A673 (cell line): ENCODE results near the gene PHF12. TPM values are rescaled to one million over a fixed set of nuclear protein-coding genes. Genes with fewer than 3 reads are reported as not detected.
A peak's percentile ranks its signal among the peaks of the same experiment; 100 is the strongest.

Experiments
- BruUV-seq: library from RNA; stranded (reverse); fragments of 400-500 nt; replicated peaks from 2 replicates; lab custom pipeline; 2021; lab: Mats Ljungman, UMichigan
- CTCF ChIA-PET: fragments of 300-600 bp; sonication (Branson Sonifier 250); formaldehyde crosslinking; loops from one replicate; lab custom pipeline; 2022; ENCODE audit warnings: antibody characterized with exemption; lab: Charles Lee
- POLR2A ChIA-PET: fragments of 300-600 bp; sonication (Branson Sonifier 250); formaldehyde crosslinking; loops from one replicate; lab custom pipeline; 2022; ENCODE audit warnings: antibody characterized with exemption; ENCODE audit not compliant: low non-redundant PET; lab: Charles Lee
- DNase-seq: peaks from one replicate; pipeline ENCODE4 v3.0.0-alpha.2; 2015; ENCODE audit warnings: low spot score
- H3K27ac ChIP-seq: fragments of 200-600 bp; sonication (generic); 2 replicates; pipeline ENCODE4 v1.5.1; 2016; ENCODE audit warnings: mixed run types, low read depth, mild to moderate bottlenecking, mixed read lengths, antibody characterized with exemption, low read length; ENCODE audit not compliant: poor library complexity, severe bottlenecking
- H3K27me3 ChIP-seq: fragments of 200-600 bp; sonication (generic); replicated peaks from 2 replicates; pipeline ENCODE4 v1.6.1; 2017; ENCODE audit warnings: mixed run types, low read depth, mild to moderate bottlenecking, mixed read lengths, antibody characterized with exemption, low read length; ENCODE audit not compliant: insufficient read depth, poor library complexity
- H3K36me3 ChIP-seq: fragments of 200-600 bp; sonication (generic); 2 replicates; pipeline ENCODE4 v1.6.1; 2016; ENCODE audit warnings: mixed run types, mild to moderate bottlenecking, mixed read lengths, antibody characterized with exemption, low read length; ENCODE audit not compliant: insufficient read depth, poor library complexity, severe bottlenecking
- H3K4me1 ChIP-seq: fragments of 200-600 bp; sonication (generic); 2 replicates; pipeline ENCODE4 v1.6.1; 2017; ENCODE audit warnings: mixed run types, mild to moderate bottlenecking, mixed read lengths, antibody characterized with exemption, low read length; ENCODE audit not compliant: insufficient read depth, poor library complexity, severe bottlenecking
- H3K4me3 ChIP-seq: fragments of 200-600 bp; sonication (generic); 2 replicates; pipeline ENCODE4 v1.5.1; 2016; ENCODE audit warnings: low read depth, mixed run types, mild to moderate bottlenecking, mixed read lengths, low read length; ENCODE audit not compliant: poor library complexity, severe bottlenecking
- H3K9me3 ChIP-seq: fragments of 200-600 bp; sonication (generic); 2 replicates; pipeline ENCODE4 v1.6.1; 2016; ENCODE audit warnings: mixed run types, low read depth, mild to moderate bottlenecking, mixed read lengths, antibody characterized with exemption, low read length; ENCODE audit not compliant: poor library complexity, severe bottlenecking
- CTCF ChIP-seq: fragments of 300-800, 200-600 bp; sonication (generic); conservative IDR thresholded peaks from 2 replicates; pipeline ENCODE4 v1.5.1; 2017; ENCODE audit warnings: low read depth, mild to moderate bottlenecking, antibody characterized with exemption, low read length, moderate library complexity, mixed read lengths
- EZH2 ChIP-seq: fragments of 200-600 bp; sonication (generic); IDR thresholded peaks from 2 replicates; pipeline ENCODE4 v1.6.1; 2017; ENCODE audit warnings: borderline replicate concordance, low read depth, mild to moderate bottlenecking, mixed read lengths, antibody characterized with exemption, low read length; ENCODE audit not compliant: poor library complexity, severe bottlenecking
- intact Hi-C: fragments of 100-400 bp; cut with micrococcal nuclease; formaldehyde crosslinking; loops from one replicate; pipeline ENCODE4 v1.10.0; 2022; ENCODE audit not compliant: unreplicated experiment
- total RNA-seq: library from RNA; stranded (reverse); gene quantifications from 2 replicates; pipeline ENCODE4 v1.2.3, GENCODE V29; 2021

The PHF12 gene
- total RNA-seq, 1 experiment from 2014 or later = 63.3 TPM

GRCh38 chr17:28968914-28969295 lies 17.6 kb upstream of the PHF12 start:
- POLR2A ChIA-PET = no interaction called here

GRCh38 chr17:28968231-28968913 lies 17.1 kb upstream of the PHF12 start:
- Histone ChIP-seq H3K4me1 (peaks cover 40% of the 10 kb centered on the region), H3K4me3 (no peak overlapping the region)
- BruUV-seq = no TSS peak

More at GRCh38 chr17:28968914-28969295, 17.6 kb upstream of the PHF12 start:
- H3K4me1 ChIP-seq = peaks cover 44% of the 10 kb centered on the region
- H3K4me3 ChIP-seq = no peak overlapping the region
- CTCF ChIA-PET = interaction anchor here (1.6 to 3.3 kb wide), 2 partner anchors 143 to 147 kb away, joined by 12 to 25 read pairs; no protein-coding TSS in a partner anchor
- intact Hi-C loops = loop anchor here (10.0 kb wide), 1 partner anchor 256 kb away; no protein-coding TSS in a partner anchor
- DNase-seq = no peak
- H3K27me3 ChIP-seq = no peaks in the 10 kb centered on the region
- no peak overlapping the region for H3K27ac ChIP-seq
- BruUV-seq = no TSS peak
- TF ChIP-seq CTCF (no peak), EZH2 (no peak)
- H3K9me3 ChIP-seq = no peaks in the 10 kb centered on the region
- no peaks in the 10 kb centered on the region for H3K36me3 ChIP-seq

More at GRCh38 chr17:28968231-28968913, 17.1 kb upstream of the PHF12 start:
- DNase-seq = peak; percentile 55
- Histone ChIP-seq H3K27me3 (no peaks in the 10 kb centered on the region), H3K9me3 (no peaks in the 10 kb centered on the region), H3K27ac (peak overlapping the region; percentile 31), H3K36me3 (no peaks in the 10 kb centered on the region)
- ChIA-PET CTCF (interaction anchor here (1.0 to 3.3 kb wide), 5 partner anchors 130 to 241 kb away, joined by 3 to 25 read pairs (median 4); no protein-coding TSS in a partner anchor), POLR2A (no interaction called here)
- intact Hi-C loops = loop anchor here (10.0 kb wide), 1 partner anchor 256 kb away; no protein-coding TSS in a partner anchor
- no peak for TF ChIP-seq EZH2
- no peak for TF ChIP-seq CTCF
